ENCODE measurements around the gene TWF2.
"Not testable (repeated sequence)": the region's sequence is repeated elsewhere in the genome, so short reads cannot be mapped to it uniquely, and the experiment has no call there.

Gene TWF2

GRCh38 chr3:52238761-52239701 is at the start of gene TWF2:
TWF2 (minus strand) TSS chr3:52239158; CDS start chr3:52239016, 142 bp downstream.
- peak; percentile 88 to 94 for DNase-seq

- DNase-seq, result no peak
Measured at GRCh38 chr3:52288674-52289073, 49.7 kb upstream of the TWF2 start.

- DNase-seq, result no peak
Measured at GRCh38 chr3:52286777-52287110, 47.8 kb upstream of the TWF2 start.

- DNase-seq, result not testable (repeated sequence)
Measured at GRCh38 chr3:52284051-52284450, 45.1 kb upstream of the TWF2 start.

GRCh38 chr3:52283306-52283705 is 44.3 kb upstream of the TWF2 start:
- no peak for DNase-seq

- DNase-seq, result peak in 1 of 2 donors; percentile 36
Measured at GRCh38 chr3:52281981-52282801, 43.2 kb upstream of the TWF2 start.

- DNase-seq, result no peak
Measured at GRCh38 chr3:52280050-52280461, 41.1 kb upstream of the TWF2 start.

GRCh38 chr3:52279596-52279995 is 40.6 kb upstream of the TWF2 start:
- DNase-seq, result no peak

- peak; percentile 98 for DNase-seq
Measured at GRCh38 chr3:52278510-52279069, 39.6 kb upstream of the TWF2 start, which contains the start of gene WDR82. WDR82 (minus strand) TSS chr3:52278649; CDS start chr3:52278361, 288 bp downstream.

- DNase-seq, result peak in 1 of 2 donors; percentile 51
Measured at GRCh38 chr3:52277972-52278509, 39.1 kb upstream of the TWF2 start.

- DNase-seq, result peak; percentile 74 to 79
Measured at GRCh38 chr3:52277071-52277964, 38.4 kb upstream of the TWF2 start.

GRCh38 chr3:52274781-52275180 is 35.8 kb upstream of the TWF2 start:
- not testable (repeated sequence) for DNase-seq

- DNase-seq, result no peak
Measured at GRCh38 chr3:52272831-52273230, 33.9 kb upstream of the TWF2 start.

- not testable (repeated sequence) for DNase-seq
Measured at GRCh38 chr3:52272172-52272571, 33.2 kb upstream of the TWF2 start.

- no peak for DNase-seq
Measured at GRCh38 chr3:52270252-52270754, 31.3 kb upstream of the TWF2 start.

GRCh38 chr3:52269776-52270175 is 30.8 kb upstream of the TWF2 start:
- DNase-seq, result no peak

GRCh38 chr3:52268036-52268435 is 29.1 kb upstream of the TWF2 start:
- peak; percentile 68 to 72 for DNase-seq

GRCh38 chr3:52265387-52265786 is 26.4 kb upstream of the TWF2 start:
- no peak for DNase-seq

GRCh38 chr3:52262447-52262846 is 23.5 kb upstream of the TWF2 start:
- no peak for DNase-seq

- DNase-seq, result no peak
Measured at GRCh38 chr3:52259448-52259847, 20.5 kb upstream of the TWF2 start.

- DNase-seq, result no peak
Measured at GRCh38 chr3:52259035-52259434, 20.1 kb upstream of the TWF2 start.

- no peak for DNase-seq
Measured at GRCh38 chr3:52257911-52258310, 19.0 kb upstream of the TWF2 start.

All from activated CD4-positive, alpha-beta T cell treated with anti-CD3 and anti-CD28 coated beads for 4 hours (primary cell).